Heart left ventricle (tissue), 13 donors: Measurements from ENCODE around the gene NFX1.

ENCODE experiments used
- CTCF ChIP-seq, 12 donors: fragments of 200-600 bp; sonication (generic) in 4 of 12; IDR thresholded peaks; one replicate each; pipeline versions ENCODE4 v1.5.0 to v1.8.0; 2018 to 2022; ENCODE audit warnings: antibody characterized with exemption in 12 of 12, mild to moderate bottlenecking in 5 of 12
- POLR2A ChIP-seq, 2 donors: fragments of 450-650 bp; IDR thresholded peaks; one replicate each; pipeline ENCODE4 v1.6.1; 2017; ENCODE audit warnings: antibody characterized with exemption in 2 of 2, mild to moderate bottlenecking in 2 of 2, moderate library complexity in 2 of 2
- donor health status: ischemic (EF 13 %, LVEDD 7.1; RV severe dilation, severe dysfunction).
- donor health status: DM: no; HTN: yes; CAD: no.
- donor health status: DM: no; HTN: no; CAD: no.
- donor health status: ischemic (EF 25% LVEDD 6.9; RV normal size, moderate dysfunction).
- donor health status: ischemic (EF 25% LVEDD 5.7; RV mildly dilated, moderate dysfunction).
- donor health status: ischemic (EF 35%, LVEDD 5.7; RV mildly dilated, moderate dysfunction).
- donor health status: nonischemic (EF 11% LVEDD 7.7; RV severe dilation, severe dysfunction).
- donor health status: DM: yes; HTN: yes; CAD: no.
- donor health status: PGD.
- donor health status: ischemic (EF 29% LVEDD 5.4; RV normal size, mild dysfunction).
- donor health status: nonischemic (EF 23%, LVEDD 6.1; RV moderate dilation, normal function).

DNA sequence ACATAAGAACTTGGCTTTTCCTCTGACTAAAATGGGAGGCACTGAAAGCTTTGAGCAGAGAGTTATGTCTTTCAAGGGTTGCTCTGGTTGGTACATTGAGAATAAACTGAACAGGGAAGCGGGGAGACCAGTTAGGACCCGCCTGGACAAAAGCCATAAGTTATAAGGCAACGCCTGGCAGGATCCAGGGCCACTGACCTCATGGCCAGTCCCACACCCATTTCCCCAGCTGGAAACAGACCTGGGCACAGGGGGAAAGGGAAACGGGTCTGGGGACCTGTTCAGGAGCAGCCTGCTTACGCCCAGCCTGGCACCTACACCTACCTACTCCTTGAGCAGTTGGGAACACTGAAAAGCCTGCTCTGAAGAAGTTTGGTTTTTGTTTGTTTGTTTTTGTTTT is 49.0 kb upstream of the NFX1 start:
- TF ChIP-seq POLR2A (IDR thresholded peaks at IDR 0.05) = no peak
- no peak for TF ChIP-seq CTCF (IDR thresholded peaks at IDR 0.05)
